Muscle of back (tissue), 11 donors: ENCODE measurements around the gene HIF3A. TPM values are rescaled to one million over a fixed set of nuclear protein-coding genes. Genes with fewer than 3 reads are reported as not detected.
"Not testable (repeated sequence)": the region's sequence is repeated elsewhere in the genome, so short reads cannot be mapped to it uniquely, and the experiment has no call there.

Experiments used
- DNase-seq, 3 donors: peaks; one replicate each; pipeline versions ENCODE4 v3.0.0 to v3.0.0-alpha.2; 2013
- polyA plus RNA-seq, 10 donors: library from polyadenylated mRNA; unstranded; fragments of 120-200 nt; gene quantifications; one replicate each; pipeline ENCODE4 v1.2.1, GENCODE V29; 2013; ENCODE audit not compliant: insufficient read length in 10 of 10

Gene HIF3A
- polyA plus RNA-seq, 10 donors = 112 to 347 (median 228) TPM

GRCh38 chr19:46289724-46290619 lies 6.9 kb upstream of the HIF3A start:
- no peak for DNase-seq

GRCh38 chr19:46291829-46292228 lies 5.0 kb upstream of the HIF3A start:
- no peak for DNase-seq

- DNase-seq = no peak
Observed at GRCh38 chr19:46294494-46294893, 2.3 kb upstream of the HIF3A start.

- no peak for DNase-seq
Observed at GRCh38 chr19:46295401-46296201, 1.2 kb upstream of the HIF3A start.

- no peak for DNase-seq
Observed at GRCh38 chr19:46296202-46296480, 701 bp upstream of the HIF3A start.

GRCh38 chr19:46297700-46298478 lies 1.0 kb downstream of the HIF3A start:
- peak; percentile 89 to 96 (median 93) for DNase-seq

- DNase-seq = no peak
Observed at GRCh38 chr19:46298479-46299003, 1.7 kb downstream of the HIF3A start.

- DNase-seq = peak; percentile 92 to 98 (median 95)
Observed at GRCh38 chr19:46299004-46299509, 2.2 kb downstream of the HIF3A start.

GRCh38 chr19:46299695-46300094 lies 2.9 kb downstream of the HIF3A start:
- peak in 1 of 3 donors; percentile 52 for DNase-seq

GRCh38 chr19:46303322-46303690 lies 6.5 kb downstream of the HIF3A start:
- peak in 1 of 3 donors; percentile 48 for DNase-seq

GRCh38 chr19:46303691-46304397 lies 7.0 kb downstream of the HIF3A start:
- peak in 1 of 3 donors; percentile 61 for DNase-seq

GRCh38 chr19:46306501-46306900 lies 9.7 kb downstream of the HIF3A start:
- DNase-seq = no peak

- DNase-seq = no peak
Observed at GRCh38 chr19:46308510-46308909, 11.7 kb downstream of the HIF3A start.

GRCh38 chr19:46309056-46309455 lies 12.2 kb downstream of the HIF3A start:
- DNase-seq = no peak

GRCh38 chr19:46311444-46311843 lies 14.6 kb downstream of the HIF3A start:
- DNase-seq = no peak

GRCh38 chr19:46313540-46314469 lies 17.0 kb downstream of the HIF3A start:
- not testable (repeated sequence) for DNase-seq

GRCh38 chr19:46317339-46317738 lies 20.5 kb downstream of the HIF3A start:
- DNase-seq = no peak

- DNase-seq = no peak
Observed at GRCh38 chr19:46319613-46320012, 22.8 kb downstream of the HIF3A start.

- no peak for DNase-seq
Observed at GRCh38 chr19:46320559-46320958, 23.7 kb downstream of the HIF3A start.

GRCh38 chr19:46321653-46322052 lies 24.8 kb downstream of the HIF3A start:
- DNase-seq = no peak
